ENCODE results near the gene SH2D5. TPM values are rescaled to one million over a fixed set of nuclear protein-coding genes. Genes with fewer than 3 reads are reported as not detected.

Gene SH2D5
- polyA plus RNA-seq, 2 of the 4 experiments (the other 2 are of a cell fraction), result 3.2 to 7.2 TPM

DNA sequence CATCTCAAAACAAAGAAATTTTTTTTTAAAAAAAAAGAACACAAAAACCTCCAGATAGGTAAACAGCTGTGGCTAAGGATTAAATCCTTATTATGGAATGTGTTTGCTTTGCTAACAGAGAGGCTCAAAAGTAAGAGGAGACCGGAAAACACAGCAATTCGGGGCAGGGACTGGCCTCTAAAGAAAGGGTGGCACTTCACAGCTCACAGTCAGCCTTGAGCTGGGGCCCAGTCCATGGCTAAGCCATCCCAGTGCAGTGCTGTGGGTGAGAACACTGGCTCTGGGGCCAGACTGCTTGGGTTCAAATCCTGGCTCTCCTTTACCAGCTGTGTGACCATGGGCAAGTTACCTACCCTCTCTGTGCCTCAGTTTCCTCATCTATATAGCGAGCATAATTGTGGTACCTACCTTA lies 42.9 kb downstream of the SH2D5 start:
- no peaks in the 10 kb centered on the region for H3K4me1 ChIP-seq
- DNase-seq (ENCODE audit: low read depth in 1 of 2, low spot score in 1 of 2) (no peak), ATAC-seq (no peak), FAIRE-seq (no peak)
- no peaks in the 10 kb centered on the region for H3K9me3 ChIP-seq
- H3K27ac ChIP-seq, result no peak overlapping the region
- H3K4me3 ChIP-seq, result no peak overlapping the region
- ChIA-PET CTCF (interaction anchor here (1.9 to 2.4 kb wide), 2 partner anchors 8 to 505 kb away, joined by 4 to 7 read pairs; no protein-coding TSS in a partner anchor), POLR2A (no interaction called here)
- no peak overlapping the region for H3K4me2 ChIP-seq
- TF ChIP-seq RAD21 (conservative IDR thresholded peaks at IDR 0.05 in 1 of 2, IDR thresholded peaks at IDR 0.05 in 1 of 2), result no peak
- no peak for TF ChIP-seq FOSB (CRISPR knock-in tag; IDR thresholded peaks at IDR 0.05)
- TF ChIP-seq JUN (IDR thresholded peaks at IDR 0.05), result no peak
- no peak for TF ChIP-seq RCOR1 (IDR thresholded peaks at IDR 0.05; ENCODE audit: low read depth, low read length)
- TF ChIP-seq KDM5A (IDR thresholded peaks at IDR 0.05), result no peak
- TF ChIP-seq, protein P1, sequence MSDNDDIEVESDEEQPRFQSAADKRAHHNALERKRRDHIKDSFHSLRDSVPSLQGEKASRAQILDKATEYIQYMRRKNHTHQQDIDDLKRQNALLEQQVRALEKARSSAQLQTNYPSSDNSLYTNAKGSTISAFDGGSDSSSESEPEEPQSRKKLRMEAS (IDR thresholded peaks at IDR 0.05), result no peak
- no peak for TF ChIP-seq FOXS1 (CRISPR knock-in tag; IDR thresholded peaks at IDR 0.05)
- TF ChIP-seq, protein P2, sequence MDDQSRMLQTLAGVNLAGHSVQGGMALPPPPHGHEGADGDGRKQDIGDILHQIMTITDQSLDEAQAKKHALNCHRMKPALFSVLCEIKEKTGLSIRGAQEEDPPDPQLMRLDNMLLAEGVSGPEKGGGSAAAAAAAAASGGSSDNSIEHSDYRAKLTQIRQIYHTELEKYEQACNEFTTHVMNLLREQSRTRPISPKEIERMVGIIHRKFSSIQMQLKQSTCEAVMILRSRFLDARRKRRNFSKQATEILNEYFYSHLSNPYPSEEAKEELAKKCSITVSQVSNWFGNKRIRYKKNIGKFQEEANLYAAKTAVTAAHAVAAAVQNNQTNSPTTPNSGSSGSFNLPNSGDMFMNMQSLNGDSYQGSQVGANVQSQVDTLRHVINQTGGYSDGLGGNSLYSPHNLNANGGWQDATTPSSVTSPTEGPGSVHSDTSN (IDR thresholded peaks at IDR 0.05), result no peak
- TF ChIP-seq BHLHE40 (IDR thresholded peaks at IDR 0.05; ENCODE audit: low read depth, low read length), result no peak
- no peak for TF ChIP-seq CHD2 (IDR thresholded peaks at IDR 0.05; ENCODE audit: low read length, partially characterized antibody)
- no peak for TF ChIP-seq MYC (IDR thresholded peaks at IDR 0.05; ENCODE audit: borderline replicate concordance, low read length)
- no peak for TF ChIP-seq CBX2 (IDR thresholded peaks at IDR 0.05; ENCODE audit: borderline replicate concordance, low read depth)
- TF ChIP-seq, protein P3, sequence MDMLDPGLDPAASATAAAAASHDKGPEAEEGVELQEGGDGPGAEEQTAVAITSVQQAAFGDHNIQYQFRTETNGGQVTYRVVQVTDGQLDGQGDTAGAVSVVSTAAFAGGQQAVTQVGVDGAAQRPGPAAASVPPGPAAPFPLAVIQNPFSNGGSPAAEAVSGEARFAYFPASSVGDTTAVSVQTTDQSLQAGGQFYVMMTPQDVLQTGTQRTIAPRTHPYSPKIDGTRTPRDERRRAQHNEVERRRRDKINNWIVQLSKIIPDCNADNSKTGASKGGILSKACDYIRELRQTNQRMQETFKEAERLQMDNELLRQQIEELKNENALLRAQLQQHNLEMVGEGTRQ (IDR thresholded peaks at IDR 0.05), result no peak
- no peak for TF ChIP-seq MAFK (IDR thresholded peaks at IDR 0.05; ENCODE audit: partially characterized antibody)
- no peak for TF ChIP-seq TP53 (CRISPR knock-in tag; IDR thresholded peaks at IDR 0.05)
- 67% methylated on average over 3 of the region's 3 CpGs for WGBS (ENCODE audit: missing lambda C conversion rate)

DNA sequence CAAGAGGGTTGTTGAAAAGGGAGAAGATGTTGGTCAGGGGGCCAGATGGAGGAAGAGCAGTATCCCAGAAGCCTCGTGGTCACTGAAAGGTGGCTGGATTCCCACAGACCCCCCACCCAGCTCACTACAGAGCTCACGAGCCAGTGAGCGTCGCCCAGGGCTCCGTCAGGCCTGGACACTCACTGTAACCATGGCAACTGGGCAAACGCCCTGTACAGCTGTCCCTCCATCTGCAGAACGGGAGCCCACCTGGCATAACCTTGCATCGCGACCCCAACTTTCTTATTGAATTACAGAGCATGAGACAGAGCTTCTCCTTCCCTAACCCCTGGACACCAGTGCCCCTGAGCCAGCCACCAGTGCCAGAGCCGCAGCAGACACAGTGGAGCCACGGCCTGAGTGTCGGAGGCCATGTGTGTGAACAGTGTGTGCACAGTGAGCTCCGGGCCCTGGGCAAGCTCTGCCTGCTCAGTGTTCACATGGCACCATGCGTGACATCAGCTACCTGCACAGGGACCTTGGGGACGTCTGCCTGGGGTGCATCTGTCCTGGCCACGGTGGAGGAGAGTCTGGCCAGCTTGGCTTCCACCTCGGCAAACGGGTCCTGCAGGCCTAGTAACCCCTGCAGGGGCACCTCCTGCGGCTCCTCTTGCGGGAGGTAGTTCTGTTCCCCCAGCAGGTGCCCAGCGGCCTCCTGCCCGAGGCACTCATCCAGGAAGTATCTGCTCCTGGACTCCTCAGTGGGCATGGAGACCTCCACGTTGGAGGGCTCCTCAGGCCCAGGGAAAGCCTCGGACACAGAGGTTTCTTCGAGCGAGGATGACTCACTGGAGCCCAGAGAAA lies 45.4 kb downstream of the SH2D5 start:
- no peak overlapping the region for H3K4me2 ChIP-seq
- ATAC-seq, result no peak; a peak in 1 of 6 replicates
- POLR2A ChIA-PET, result no interaction called here
- no peaks in the 10 kb centered on the region for H3K9me3 ChIP-seq
- H3K4me3 ChIP-seq, result no peak overlapping the region
- H3K27ac ChIP-seq, result no peak overlapping the region
- 83% methylated on average over 15 of the region's 26 CpGs for WGBS (ENCODE audit: missing lambda C conversion rate)
- no peak for TF ChIP-seq RCOR1 (IDR thresholded peaks at IDR 0.05; ENCODE audit: low read depth, low read length)
- no peak for TF ChIP-seq GATA3 (IDR thresholded peaks at IDR 0.05; ENCODE audit: borderline replicate concordance)
- no peak for TF ChIP-seq CHD2 (IDR thresholded peaks at IDR 0.05; ENCODE audit: low read length, partially characterized antibody)
- no peak for TF ChIP-seq ZC3H11A (IDR thresholded peaks at IDR 0.05)
- H3K4me1 ChIP-seq, result no peaks in the 10 kb centered on the region
- CTCF ChIA-PET, result interaction anchor here (0.9 to 1.0 kb wide), 2 partner anchors 8 to 513 kb away, joined by 3 read pairs; no protein-coding TSS in a partner anchor
- DNase-seq (ENCODE audit: low read depth in 1 of 2, low spot score in 1 of 2), result no peak
- no peak for FAIRE-seq

DNA sequence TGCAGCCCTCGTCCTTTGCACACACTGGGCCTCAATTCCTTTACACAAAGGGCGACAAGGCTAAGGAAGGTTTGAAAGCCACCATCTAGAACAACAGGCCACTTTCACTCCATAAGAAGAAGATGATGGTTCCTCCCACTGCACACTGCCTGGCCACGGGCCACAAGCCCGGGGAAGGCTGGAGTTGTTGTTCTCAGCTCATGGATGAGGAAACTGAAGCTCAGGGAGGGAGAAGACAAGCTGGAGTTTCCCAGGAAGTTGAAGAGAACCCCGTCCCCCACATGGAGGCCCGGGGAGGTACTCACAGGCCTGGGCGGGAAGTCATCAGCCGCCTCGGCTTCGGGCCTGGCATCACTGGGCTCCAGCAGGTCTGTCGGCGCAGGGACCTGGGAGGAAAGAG lies 46.8 kb downstream of the SH2D5 start:
- H3K9me3 ChIP-seq, result no peaks in the 10 kb centered on the region
- WGBS (ENCODE audit: missing lambda C conversion rate), result 89% methylated on average over 11 of the region's 12 CpGs
- ChIA-PET CTCF (no interaction called here), POLR2A (no interaction called here)
- DNase-seq (ENCODE audit: low read depth in 1 of 2, low spot score in 1 of 2) (no peak), FAIRE-seq (no peak), ATAC-seq (no peak)
- TF ChIP-seq MYC (IDR thresholded peaks at IDR 0.05; ENCODE audit: borderline replicate concordance, low read length) (no peak), RNF2 (IDR thresholded peaks at IDR 0.05; ENCODE audit: borderline replicate concordance, low read depth) (no peak)
- H3K4me3 ChIP-seq, result no peak overlapping the region
- no peak overlapping the region for H3K4me2 ChIP-seq
- H3K4me1 ChIP-seq, result no peaks in the 10 kb centered on the region
- no peak overlapping the region for H3K27ac ChIP-seq

Measured in A549 (cell line).